Measurements from ENCODE around the gene C1GALT1. TPM values are rescaled to one million over a fixed set of nuclear protein-coding genes. Genes with fewer than 3 reads are reported as not detected.
A peak's percentile ranks its signal among the peaks of the same experiment; 100 is the strongest.

C1GALT1 gene
- polyA plus RNA-seq, 1 donor (not counting 4 experiments of a cell fraction or from before 2014, with no cell fraction given): 44.3 TPM

DNA sequence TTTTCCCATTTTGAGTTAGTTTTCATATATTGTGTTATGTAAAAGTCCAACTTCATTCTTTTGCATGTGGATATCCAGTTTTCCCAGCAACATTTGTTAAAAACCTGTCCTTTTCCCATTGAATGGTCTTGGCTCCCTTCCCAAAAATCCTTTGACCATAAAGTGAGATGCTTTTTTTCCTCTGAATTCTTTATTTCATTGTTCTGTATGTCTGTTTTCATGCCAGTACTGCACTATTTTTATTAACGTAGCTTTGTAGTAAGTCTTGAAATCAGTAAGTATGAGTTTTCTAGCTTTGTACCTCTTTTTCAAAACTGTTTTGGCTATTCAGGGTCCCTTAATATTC lies 20.0 kb downstream of the C1GALT1 start:
- dilution Hi-C loops (cut with MboI; ENCODE audit: extremely low pct_ligation_motif_present, low sequenced_read_pairs): no loop called here
- Histone ChIP-seq H3K79me2 (ENCODE audit: control insufficient read depth, insufficient read depth, low read length) (peaks cover 71% of the 10 kb centered on the region), H3K4me2 (ENCODE audit: control insufficient read depth, extremely low read depth, insufficient read depth, low read depth, low read length) (peak overlapping the region; percentile 85), H3K27me3 (ENCODE audit: control insufficient read depth, extremely low read depth, insufficient read depth, low read length) (no peaks in the 10 kb centered on the region), H3K27ac (ENCODE audit: control insufficient read depth, insufficient read depth, low read length) (no peak overlapping the region), H3K9me3 (ENCODE audit: control insufficient read depth, low read depth, low read length) (no peaks in the 10 kb centered on the region), H3K4me3 (ENCODE audit: control insufficient read depth in 2 of 3, extremely low read depth in 1 of 3, insufficient read depth in 2 of 3, low read depth in 1 of 3, low read length in 3 of 3) (no peak overlapping the region), H2AFZ (ENCODE audit: control insufficient read depth, low read length) (no peak overlapping the region), H3K9me1 (ENCODE audit: control insufficient read depth, extremely low read depth, insufficient read depth, low read length) (no peaks in the 10 kb centered on the region), H4K20me1 (ENCODE audit: control insufficient read depth, extremely low read depth, insufficient read depth, low read length) (no peaks in the 10 kb centered on the region), H3K9ac (ENCODE audit: control insufficient read depth, extremely low read depth, insufficient read depth, low read length) (no peak overlapping the region), H3K4me1 (ENCODE audit: control insufficient read depth, extremely low read depth, insufficient read depth, low read length) (peaks cover 18% of the 10 kb centered on the region), H3K36me3 (ENCODE audit: control insufficient read depth in 2 of 2, extremely low read depth in 1 of 2, insufficient read depth in 2 of 2, low read length in 2 of 2) (no peaks in the 10 kb centered on the region)
- TF ChIP-seq, protein P1, sequence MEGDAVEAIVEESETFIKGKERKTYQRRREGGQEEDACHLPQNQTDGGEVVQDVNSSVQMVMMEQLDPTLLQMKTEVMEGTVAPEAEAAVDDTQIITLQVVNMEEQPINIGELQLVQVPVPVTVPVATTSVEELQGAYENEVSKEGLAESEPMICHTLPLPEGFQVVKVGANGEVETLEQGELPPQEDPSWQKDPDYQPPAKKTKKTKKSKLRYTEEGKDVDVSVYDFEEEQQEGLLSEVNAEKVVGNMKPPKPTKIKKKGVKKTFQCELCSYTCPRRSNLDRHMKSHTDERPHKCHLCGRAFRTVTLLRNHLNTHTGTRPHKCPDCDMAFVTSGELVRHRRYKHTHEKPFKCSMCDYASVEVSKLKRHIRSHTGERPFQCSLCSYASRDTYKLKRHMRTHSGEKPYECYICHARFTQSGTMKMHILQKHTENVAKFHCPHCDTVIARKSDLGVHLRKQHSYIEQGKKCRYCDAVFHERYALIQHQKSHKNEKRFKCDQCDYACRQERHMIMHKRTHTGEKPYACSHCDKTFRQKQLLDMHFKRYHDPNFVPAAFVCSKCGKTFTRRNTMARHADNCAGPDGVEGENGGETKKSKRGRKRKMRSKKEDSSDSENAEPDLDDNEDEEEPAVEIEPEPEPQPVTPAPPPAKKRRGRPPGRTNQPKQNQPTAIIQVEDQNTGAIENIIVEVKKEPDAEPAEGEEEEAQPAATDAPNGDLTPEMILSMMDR (optimal IDR thresholded peaks at IDR 0.05 in 1 of 3, IDR thresholded peaks at IDR 0.05 in 1 of 3, conservative IDR thresholded peaks at IDR 0.05 in 1 of 3; ENCODE audit: extremely low read depth in 1 of 3, insufficient read depth in 2 of 3, low read length in 3 of 3): no peak
- DNase-seq (ENCODE audit: low read depth, low spot score) (no peak), FAIRE-seq (no peak)

DNA sequence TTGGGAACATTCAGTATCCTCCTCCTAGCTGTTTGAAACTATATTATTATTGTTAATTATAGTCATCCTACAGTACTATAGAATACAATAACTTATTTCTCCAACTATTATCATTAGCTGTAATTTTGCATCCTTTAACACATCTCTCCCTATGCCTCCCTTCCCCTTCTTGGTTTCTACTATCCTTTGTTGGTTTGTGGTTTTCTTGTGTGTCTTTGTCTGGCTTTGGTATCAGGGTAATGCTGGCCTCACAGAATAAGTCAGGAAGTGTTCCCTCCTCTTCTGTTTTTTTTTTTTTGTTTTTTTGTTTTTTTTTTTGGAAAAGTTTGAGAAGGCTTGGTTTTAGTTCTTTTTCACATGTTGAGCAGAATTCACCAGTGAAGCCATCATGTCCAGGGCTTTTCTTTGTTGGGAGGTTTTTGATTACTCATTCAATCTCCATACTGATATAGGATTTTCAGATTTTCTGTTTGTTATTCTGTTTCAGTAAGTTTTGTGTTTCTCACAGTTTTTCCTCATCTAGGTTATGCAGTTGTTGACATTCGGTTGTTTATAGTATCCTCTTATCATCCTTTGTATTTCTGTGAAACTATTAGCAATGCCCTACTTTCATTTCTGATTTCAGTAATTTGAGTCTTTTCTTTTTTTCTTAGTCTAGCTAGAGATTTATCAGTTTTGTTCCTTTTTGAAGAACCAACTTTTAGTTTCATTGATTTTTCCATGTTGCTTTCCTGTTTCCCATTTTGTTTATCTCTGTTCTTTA lies 21.6 kb downstream of the C1GALT1 start:
- dilution Hi-C loops (cut with MboI; ENCODE audit: extremely low pct_ligation_motif_present, low sequenced_read_pairs): no loop called here
- FAIRE-seq: no peak
- H3K4me1 ChIP-seq (ENCODE audit: control insufficient read depth, extremely low read depth, insufficient read depth, low read length): peaks cover 30% of the 10 kb centered on the region
- peaks cover 75% of the 10 kb centered on the region for H3K79me2 ChIP-seq (ENCODE audit: control insufficient read depth, insufficient read depth, low read length)
- no peak overlapping the region for H2AFZ ChIP-seq (ENCODE audit: control insufficient read depth, low read length)
- no peaks in the 10 kb centered on the region for H4K20me1 ChIP-seq (ENCODE audit: control insufficient read depth, extremely low read depth, insufficient read depth, low read length)
- H3K4me3 ChIP-seq (ENCODE audit: control insufficient read depth in 2 of 3, extremely low read depth in 1 of 3, insufficient read depth in 2 of 3, low read depth in 1 of 3, low read length in 3 of 3): no peak overlapping the region
- no peaks in the 10 kb centered on the region for H3K27me3 ChIP-seq (ENCODE audit: control insufficient read depth, extremely low read depth, insufficient read depth, low read length)
- DNase-seq (ENCODE audit: low read depth, low spot score): no peak
- H3K27ac ChIP-seq (ENCODE audit: control insufficient read depth, insufficient read depth, low read length): no peak overlapping the region
- H3K9me3 ChIP-seq (ENCODE audit: control insufficient read depth, low read depth, low read length): no peaks in the 10 kb centered on the region
- no peaks in the 10 kb centered on the region for H3K36me3 ChIP-seq (ENCODE audit: control insufficient read depth in 2 of 2, extremely low read depth in 1 of 2, insufficient read depth in 2 of 2, low read length in 2 of 2)
- H3K9me1 ChIP-seq (ENCODE audit: control insufficient read depth, extremely low read depth, insufficient read depth, low read length): no peaks in the 10 kb centered on the region
- TF ChIP-seq, protein P1 (optimal IDR thresholded peaks at IDR 0.05 in 1 of 3, IDR thresholded peaks at IDR 0.05 in 1 of 3, conservative IDR thresholded peaks at IDR 0.05 in 1 of 3; ENCODE audit: extremely low read depth in 1 of 3, insufficient read depth in 2 of 3, low read length in 3 of 3): no peak
- TF ChIP-seq EZH2 (IDR thresholded peaks at IDR 0.05; ENCODE audit: low read length): no peak
- no peak overlapping the region for H3K9ac ChIP-seq (ENCODE audit: control insufficient read depth, extremely low read depth, insufficient read depth, low read length)
- no peak overlapping the region for H3K4me2 ChIP-seq (ENCODE audit: control insufficient read depth, extremely low read depth, insufficient read depth, low read depth, low read length)

Data from keratinocyte (primary cell).